GM12878 (cell line): ENCODE measurements around the gene TMX4. TPM values are rescaled to one million over a fixed set of nuclear protein-coding genes. Genes with fewer than 3 reads are reported as not detected.

Source experiments
- BRCA1 ChIP-seq: IDR thresholded peaks from 2 replicates; pipeline ENCODE4 v1.6.1; 2011; ENCODE audit warnings: low read depth, low read length, improper control_type of control experiment
- CBFB ChIP-seq: IDR thresholded peaks from 2 replicates; pipeline ENCODE4 v1.6.1; 2016; ENCODE audit warnings: antibody characterized with exemption, low read depth
- CEBPB ChIP-seq, 2 experiments: fragments of 150-350 bp in 1 of 2; IDR thresholded peaks; 2 replicates each; pipeline ENCODE4 v1.6.1; 2012 to 2014; ENCODE audit warnings: low read depth in 2 of 2, low read length in 2 of 2, borderline replicate concordance in 1 of 2, inconsistent platforms in 1 of 2
- CREM ChIP-seq: IDR thresholded peaks from 2 replicates; pipeline ENCODE4 v1.6.1; 2014; ENCODE audit warnings: antibody characterized with exemption, low read depth
- CTCF ChIP-seq, 3 experiments: IDR thresholded peaks in 2 of 3; conservative IDR thresholded peaks in 1 of 3; 2 replicates each; pipeline ENCODE4 v1.5.1; 2011; ENCODE audit warnings: low read depth in 3 of 3, low read length in 3 of 3, mild to moderate bottlenecking in 3 of 3, control low read depth in 2 of 3, moderate library complexity in 2 of 3, inconsistent platforms in 1 of 3, mixed read lengths in 1 of 3; ENCODE audit not compliant: control insufficient read depth in 2 of 3, insufficient read depth in 1 of 3; ENCODE audit errors: extremely low read depth in 1 of 3
- E2F4 ChIP-seq: IDR thresholded peaks from 2 replicates; pipeline ENCODE4 v1.6.1; 2012; ENCODE audit warnings: low read depth, low read length, improper control_type of control experiment
- FOS ChIP-seq: IDR thresholded peaks from 3 replicates; pipeline ENCODE4 v1.6.1; 2011; ENCODE audit warnings: borderline replicate concordance; ENCODE audit not compliant: insufficient read length; ENCODE audit errors: extremely low read depth
- GATAD2B ChIP-seq: fragments of 450-650 bp; conservative IDR thresholded peaks from 2 replicates; pipeline ENCODE4 v1.6.1; 2017; ENCODE audit warnings: low read depth, mild to moderate bottlenecking, moderate library complexity
- HCFC1 ChIP-seq: fragments of 150-350 bp; IDR thresholded peaks from 2 replicates; pipeline ENCODE4 v1.6.1; 2014; ENCODE audit warnings: low read length
- IRF4 ChIP-seq: IDR thresholded peaks from 2 replicates; pipeline ENCODE4 v1.6.1; 2011; ENCODE audit warnings: low read depth, low read length
- JUND ChIP-seq: IDR thresholded peaks from 2 replicates; pipeline ENCODE4 v1.6.1; 2012; ENCODE audit warnings: low read depth, mild to moderate bottlenecking, low read length, improper control_type of control experiment, moderate library complexity
- MAX ChIP-seq: IDR thresholded peaks from 2 replicates; pipeline ENCODE4 v1.6.1; 2012; ENCODE audit warnings: low read depth, low read length, improper control_type of control experiment
- MLLT1 ChIP-seq: fragments of 450-650 bp; IDR thresholded peaks from 2 replicates; pipeline ENCODE4 v1.6.1; 2016; ENCODE audit warnings: mild to moderate bottlenecking
- MTA2 ChIP-seq: fragments of 450-650 bp; IDR thresholded peaks from 2 replicates; pipeline ENCODE4 v1.6.1; 2016; ENCODE audit warnings: low read depth, mild to moderate bottlenecking, moderate library complexity
- MXI1 ChIP-seq: fragments of 150-350 bp; IDR thresholded peaks from 2 replicates; pipeline ENCODE4 v1.6.1; 2011; ENCODE audit warnings: low read depth, mild to moderate bottlenecking, inconsistent platforms, low read length, improper control_type of control experiment
- MYB ChIP-seq: fragments of 150-350 bp; IDR thresholded peaks from 2 replicates; pipeline ENCODE4 v1.6.1; 2014; ENCODE audit warnings: mild to moderate bottlenecking, low read depth, low read length, borderline replicate concordance
- NRF1 ChIP-seq: conservative IDR thresholded peaks from 2 replicates; pipeline ENCODE4 v1.6.1; 2011; ENCODE audit warnings: mild to moderate bottlenecking, low read depth, low read length, improper control_type of control experiment
- PAX5 ChIP-seq: IDR thresholded peaks from 2 replicates; pipeline ENCODE4 v1.6.1; 2011; ENCODE audit warnings: low read depth, low read length, borderline replicate concordance
- RCOR1 ChIP-seq: conservative IDR thresholded peaks from 2 replicates; pipeline ENCODE4 v1.6.1; 2012; ENCODE audit warnings: low read depth, low read length, improper control_type of control experiment
- SUZ12 ChIP-seq: fragments of 200-600 bp; sonication (generic); IDR thresholded peaks from one replicate; pipeline ENCODE4 v1.6.1; 2018; ENCODE audit warnings: antibody characterized with exemption, mild to moderate bottlenecking; ENCODE audit not compliant: unreplicated experiment
- WRNIP1 ChIP-seq: IDR thresholded peaks from 2 replicates; pipeline ENCODE4 v1.6.1; 2011; ENCODE audit warnings: low read depth, low read length, improper control_type of control experiment, borderline replicate concordance
- ZBED1 ChIP-seq: IDR thresholded peaks from 2 replicates; pipeline ENCODE4 v1.6.1; 2016; ENCODE audit warnings: borderline replicate concordance
- ZBTB11 ChIP-seq: fragments of 450-650 bp; formaldehyde crosslinking; IDR thresholded peaks from 2 replicates; pipeline ENCODE4 v1.5.0; 2022; ENCODE audit warnings: mild to moderate bottlenecking, missing genetic modification characterization
- polyA plus RNA-seq, 11 experiments: library from polyadenylated mRNA; depleted of rRNA in 4 of 11; unstranded in 6 of 11; stranded (reverse) in 5 of 11; fragments of >200 nt; fragmentation: Nextera tagmentation in 4 of 11; fragmentation: Illumina TruSeq in 1 of 11; extraction: Ambion mirVana in 4 of 11; extraction: Trizol in 1 of 11; gene quantifications; 1 replicate in 1 of 11; 2 replicates in 10 of 11; pipeline versions ENCODE4 v1.2.1 to v1.2.3, GENCODE V29; 2011 to 2016; ENCODE audit warnings: inconsistent platforms in 2 of 11, missing spikeins in 2 of 11, low read depth in 1 of 11
- total RNA-seq, 4 experiments: library from RNA; depleted of rRNA in 3 of 4; stranded (reverse); fragments of >200 nt in 3 of 4; fragmentation: Illumina TruSeq in 1 of 4; extraction: Trizol in 1 of 4; gene quantifications; 2 replicates each; pipeline versions ENCODE4 v1.2.1 to v1.2.3, GENCODE V29; 2013 to 2021

The TMX4 gene
- total and polyA plus RNA-seq, 10 of the 15 experiments (the other 5 are each of a cell fraction or from before 2014, with no cell fraction given), result 3.9 to 19.9 (median 11.1) TPM

GRCh38 chr20:8018958-8019245, 659 bp downstream of the TMX4 start (continued):
- TF ChIP-seq ZBTB11 (CRISPR knock-in tag), result 0 out of 2 replicates have a peak, but pooled peaks have one; percentile 1
- TF ChIP-seq JUND, result no peak
- no peak for TF ChIP-seq MYB
- peak in 1 of 3 experiments; percentile 20; a peak in 2 of 6 replicates for TF ChIP-seq CTCF (IDR thresholded peaks at IDR 0.05 in 2 of 3, conservative IDR thresholded peaks at IDR 0.05 in 1 of 3; ENCODE audit: control insufficient read depth in 2 of 3, extremely low read depth in 1 of 3, insufficient read depth in 1 of 3, low read depth in 3 of 3, low read length in 3 of 3)
- TF ChIP-seq GATAD2B, result no peak
- TF ChIP-seq BRCA1, result no peak
- no peak for TF ChIP-seq WRNIP1
- no peak for TF ChIP-seq PAX5
- TF ChIP-seq ZBED1, result no peak
- TF ChIP-seq MAX, result peak; percentile 50; the same call in 1 of the 2 replicates
- no peak for TF ChIP-seq RCOR1
- TF ChIP-seq FOS, result no peak
- TF ChIP-seq E2F4, result no peak
- peak; percentile 79 for TF ChIP-seq NRF1
- TF ChIP-seq MXI1, result 0 out of 2 replicates have a peak, but pooled peaks have one; percentile 50
- TF ChIP-seq CEBPB (IDR thresholded peaks at IDR 0.05; ENCODE audit: borderline replicate concordance in 1 of 2, low read depth in 2 of 2, low read length in 2 of 2), result no peak
- TF ChIP-seq SUZ12, result no peak
- TF ChIP-seq IRF4, result no peak
- no peak for TF ChIP-seq HCFC1
- TF ChIP-seq MTA2, result no peak
- TF ChIP-seq CBFB, result no peak
- TF ChIP-seq CREM, result no peak
- no peak for TF ChIP-seq MLLT1
